ENCODE data around the gene GARIN5A. TPM values are rescaled to one million over a fixed set of nuclear protein-coding genes. Genes with fewer than 3 reads are reported as not detected.

Gene GARIN5A
- total and polyA plus RNA-seq, 11 donors, result 0.51 to 6.4 (median 1.6) TPM

DNA sequence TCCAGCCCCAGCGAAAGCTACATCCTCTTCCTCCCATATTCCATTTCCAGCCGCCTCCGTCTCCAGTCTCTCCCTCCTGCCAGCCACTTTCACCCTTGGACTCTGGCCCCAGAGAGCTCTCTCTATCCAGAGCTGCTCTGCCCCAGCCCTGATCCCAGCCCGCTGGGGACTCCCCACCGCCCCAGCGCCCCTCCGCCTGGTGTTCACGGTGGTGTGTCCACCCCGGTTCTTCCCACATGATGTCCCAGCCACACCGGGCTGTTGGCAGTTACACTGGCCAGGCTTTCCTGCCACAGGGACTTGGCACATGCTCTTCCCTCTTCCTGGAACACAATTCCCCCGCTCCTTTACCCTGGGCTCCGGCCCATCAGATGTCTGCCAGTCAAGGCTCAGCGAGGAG, 11.6 kb downstream of the GARIN5A start:
- no peak for TF ChIP-seq POLR2A (IDR thresholded peaks at IDR 0.05)
- TF ChIP-seq, protein P1, sequence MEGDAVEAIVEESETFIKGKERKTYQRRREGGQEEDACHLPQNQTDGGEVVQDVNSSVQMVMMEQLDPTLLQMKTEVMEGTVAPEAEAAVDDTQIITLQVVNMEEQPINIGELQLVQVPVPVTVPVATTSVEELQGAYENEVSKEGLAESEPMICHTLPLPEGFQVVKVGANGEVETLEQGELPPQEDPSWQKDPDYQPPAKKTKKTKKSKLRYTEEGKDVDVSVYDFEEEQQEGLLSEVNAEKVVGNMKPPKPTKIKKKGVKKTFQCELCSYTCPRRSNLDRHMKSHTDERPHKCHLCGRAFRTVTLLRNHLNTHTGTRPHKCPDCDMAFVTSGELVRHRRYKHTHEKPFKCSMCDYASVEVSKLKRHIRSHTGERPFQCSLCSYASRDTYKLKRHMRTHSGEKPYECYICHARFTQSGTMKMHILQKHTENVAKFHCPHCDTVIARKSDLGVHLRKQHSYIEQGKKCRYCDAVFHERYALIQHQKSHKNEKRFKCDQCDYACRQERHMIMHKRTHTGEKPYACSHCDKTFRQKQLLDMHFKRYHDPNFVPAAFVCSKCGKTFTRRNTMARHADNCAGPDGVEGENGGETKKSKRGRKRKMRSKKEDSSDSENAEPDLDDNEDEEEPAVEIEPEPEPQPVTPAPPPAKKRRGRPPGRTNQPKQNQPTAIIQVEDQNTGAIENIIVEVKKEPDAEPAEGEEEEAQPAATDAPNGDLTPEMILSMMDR (IDR thresholded peaks at IDR 0.05), result no peak
- no peaks in the 10 kb centered on the region for H3K4me1 ChIP-seq
- no peak for ATAC-seq
- no peaks in the 10 kb centered on the region for H3K36me3 ChIP-seq
- intact Hi-C loops (cut with DNase I), result loop anchor here in 3 of 10 donors (5.0 kb wide), 1 partner anchor 98 kb away; the partner anchor contains the start of gene NAPSA (in 3 of the 3)
- H3K27me3 ChIP-seq, result peaks cover 0 to 23% (median 4%) of the 10 kb centered on the region in 9 donors
- H3K4me3 ChIP-seq, result no peak overlapping the region
- WGBS, 4 donors, result 82 to 89% (median 85%) methylated on average over 11 to 13 of the region's 13 CpGs
- DNase-seq, result peak in 1 of 5 donors; percentile 2
- no peaks in the 10 kb centered on the region for H3K9me3 ChIP-seq
- H3K27ac ChIP-seq, result no peak overlapping the region

DNA sequence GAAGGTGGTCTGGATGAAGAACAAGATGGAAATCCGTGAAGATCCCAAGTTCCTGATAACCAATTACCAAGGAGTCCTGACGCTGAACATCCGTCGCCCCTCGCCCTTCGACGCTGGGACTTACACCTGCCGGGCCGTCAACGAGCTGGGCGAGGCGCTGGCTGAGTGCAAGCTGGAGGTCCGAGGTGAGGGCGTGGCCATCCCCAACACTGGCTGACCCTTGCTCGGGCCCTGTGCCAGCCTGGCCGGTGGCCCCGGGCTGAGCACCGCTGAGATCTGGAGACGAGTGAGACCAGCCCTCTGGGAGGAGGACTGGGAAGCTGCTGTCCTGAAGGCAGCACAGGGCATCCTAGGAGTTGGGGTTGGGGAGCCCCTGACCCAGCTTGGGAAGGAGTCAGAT, 12.3 kb downstream of the GARIN5A start:
- intact Hi-C loops (cut with DNase I), result loop anchor here in 3 of 10 donors (5.0 kb wide), 1 partner anchor 97 kb away; the partner anchor contains the start of gene NAPSA (in 3 of the 3)
- no peak for DNase-seq
- no peaks in the 10 kb centered on the region for H3K36me3 ChIP-seq
- no peak overlapping the region for H3K4me3 ChIP-seq
- no peaks in the 10 kb centered on the region for H3K9me3 ChIP-seq
- no peak for ATAC-seq
- no peak overlapping the region for H3K27ac ChIP-seq
- WGBS, 4 donors, result 70 to 80% (median 76%) methylated on average over 19 of the region's 19 CpGs
- TF ChIP-seq, protein P1 (IDR thresholded peaks at IDR 0.05), result no peak
- TF ChIP-seq POLR2A (IDR thresholded peaks at IDR 0.05), result no peak
- no peaks in the 10 kb centered on the region for H3K4me1 ChIP-seq
- peaks cover 0 to 23% (median 4%) of the 10 kb centered on the region in 9 donors for H3K27me3 ChIP-seq

DNA sequence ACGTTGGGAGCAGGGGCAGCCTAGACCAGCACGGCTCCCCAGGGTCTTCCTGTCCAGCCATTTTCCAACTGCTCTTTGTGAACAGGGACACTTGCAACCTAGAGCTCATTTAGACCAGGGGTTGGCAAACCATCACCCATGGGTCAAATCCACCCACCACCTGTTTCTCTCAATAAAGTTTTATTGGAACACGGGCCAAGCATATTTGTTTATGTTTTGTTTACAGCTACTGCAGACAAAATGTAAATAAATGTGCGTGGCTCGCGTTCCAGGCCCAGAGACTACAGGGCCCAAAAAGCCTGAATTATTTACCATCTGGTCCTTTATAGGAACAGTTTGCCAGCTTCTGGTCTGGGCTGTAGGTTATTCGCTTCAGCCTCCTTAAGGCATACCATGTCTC, 13.7 kb downstream of the GARIN5A start:
- intact Hi-C loops (cut with DNase I), result loop anchor here in 4 of 10 donors (2.0 to 5.0 kb wide), 2 partner anchors 94 to 96 kb away; partner anchors contain the start of gene NAPSA (in 3 of the 4)
- H3K4me3 ChIP-seq, result no peak overlapping the region
- 73 to 79% (median 77%) methylated on average over 7 of the region's 7 CpGs for WGBS, 4 donors
- no peak overlapping the region for H3K27ac ChIP-seq
- H3K4me1 ChIP-seq, result no peaks in the 10 kb centered on the region
- peaks cover 3 to 35% (median 10%) of the 10 kb centered on the region in 9 donors for H3K27me3 ChIP-seq
- no peak for DNase-seq
- no peaks in the 10 kb centered on the region for H3K36me3 ChIP-seq
- no peaks in the 10 kb centered on the region for H3K9me3 ChIP-seq
- no peak for ATAC-seq
- TF ChIP-seq, protein P1 (IDR thresholded peaks at IDR 0.05), result no peak
- TF ChIP-seq POLR2A (IDR thresholded peaks at IDR 0.05), result no peak

DNA sequence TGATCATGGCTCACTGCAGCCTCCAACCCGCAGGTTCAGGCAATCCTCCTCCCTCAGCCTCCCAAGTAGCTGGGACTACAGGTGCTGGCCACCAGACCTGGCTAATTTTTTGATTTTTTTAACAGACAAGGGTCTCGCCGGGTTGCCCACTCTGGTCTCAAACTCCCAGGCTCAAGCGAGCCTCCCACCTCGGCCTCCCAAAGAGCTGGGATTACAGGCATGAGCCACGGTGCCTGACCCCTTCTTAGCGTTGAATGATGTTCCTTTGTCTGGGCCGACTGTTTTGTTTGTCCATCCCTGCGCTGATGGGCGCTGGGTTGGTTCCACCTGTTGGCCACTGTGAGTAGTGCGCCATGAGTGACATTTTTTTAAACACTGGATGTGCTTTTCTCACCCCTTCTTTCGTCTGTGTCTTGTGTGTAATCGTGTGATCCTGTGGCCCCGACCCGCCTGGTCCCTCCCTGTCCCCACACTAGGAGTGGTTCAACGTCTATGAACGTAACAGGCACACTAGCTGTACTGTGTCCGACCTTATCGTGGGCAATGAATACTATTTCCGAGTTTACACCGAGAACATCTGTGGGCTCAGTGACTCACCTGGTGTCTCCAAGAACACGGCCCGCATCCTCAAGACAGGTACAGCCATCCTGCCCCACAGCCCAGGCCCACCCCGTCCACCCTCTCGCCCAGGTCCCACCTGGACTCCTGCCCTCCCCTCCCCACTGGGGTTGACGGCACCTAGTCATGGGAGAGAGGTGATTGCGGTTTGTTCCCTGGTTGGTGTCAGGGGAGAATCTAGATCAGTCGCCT, 15.4 kb downstream of the GARIN5A start:
- DNase-seq (peak in 2 of 5 donors; percentile 38 to 54), ATAC-seq (peak; percentile 62 to 90 (median 70))
- no peak overlapping the region for H3K27ac ChIP-seq
- intact Hi-C loops (cut with DNase I), result loop anchor here in 9 of 10 donors (1.0 to 5.0 kb wide), 5 partner anchors 92 to 104 kb away; partner anchors contain the start of gene NAPSA (in 3 of the 9)
- no peak overlapping the region for H3K4me3 ChIP-seq
- 34 to 39% (median 34%) methylated on average over 26 to 28 of the region's 28 CpGs for WGBS, 4 donors
- no peak for TF ChIP-seq POLR2A (IDR thresholded peaks at IDR 0.05)
- TF ChIP-seq, protein P1 (IDR thresholded peaks at IDR 0.05), result peak; percentile 62 to 84 (median 78)
- H3K36me3 ChIP-seq, result no peaks in the 10 kb centered on the region
- H3K9me3 ChIP-seq, result no peaks in the 10 kb centered on the region
- H3K4me1 ChIP-seq, result no peaks in the 10 kb centered on the region
- peaks cover 3 to 50% (median 19%) of the 10 kb centered on the region in 9 donors for H3K27me3 ChIP-seq

All from heart left ventricle (tissue), 16 donors.